Islet of Langerhans (tissue), 1 donor: ENCODE data around the gene FDXR.

ENCODE experiments used
- FAIRE-seq: peaks from one replicate; lab custom pipeline; 2011; peaks lifted over from hg19 to GRCh38; lab: Jason Lieb, UNC

FDXR gene

GRCh38 chr17:74833501-74834377 lies 39.1 kb downstream of the FDXR start:
- no peak for FAIRE-seq

GRCh38 chr17:74832421-74832820 lies 40.4 kb downstream of the FDXR start:
- no peak for FAIRE-seq

DNA sequence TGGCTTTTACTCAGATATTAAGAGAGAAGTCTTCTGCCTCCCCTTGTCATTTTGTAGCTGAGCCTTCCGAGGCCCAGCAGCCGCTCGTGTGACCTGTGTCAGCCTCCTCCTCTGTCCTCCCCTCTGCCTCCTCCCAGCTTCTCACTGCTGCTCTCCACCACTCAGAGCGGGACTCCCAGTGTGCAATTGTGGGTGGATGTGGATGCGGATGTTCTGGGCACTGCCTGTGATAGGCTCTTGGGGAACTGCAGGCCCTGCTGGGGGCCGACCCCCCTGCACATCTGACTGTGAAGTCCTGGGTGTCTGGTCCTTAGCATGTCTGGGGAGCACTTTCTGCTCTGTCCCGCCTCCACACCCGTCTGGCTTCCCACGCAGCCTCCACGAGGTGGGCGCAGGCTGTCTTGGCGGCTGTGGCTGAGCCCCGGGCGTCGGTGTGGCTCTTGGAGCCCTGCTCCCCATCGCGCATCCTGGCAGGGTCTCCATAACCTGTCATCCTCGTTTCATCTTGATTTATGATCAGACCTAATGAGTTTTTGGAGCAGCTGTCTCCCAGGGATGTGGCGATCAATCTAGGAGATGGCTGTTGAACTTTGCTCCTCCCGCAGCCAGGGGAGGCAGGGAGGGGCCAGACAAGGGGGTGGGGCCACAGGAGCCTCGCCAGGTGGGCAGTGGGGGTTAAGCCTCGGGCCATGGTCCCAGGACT lies 41.2 kb downstream of the FDXR start:
- FAIRE-seq, result no peak

DNA sequence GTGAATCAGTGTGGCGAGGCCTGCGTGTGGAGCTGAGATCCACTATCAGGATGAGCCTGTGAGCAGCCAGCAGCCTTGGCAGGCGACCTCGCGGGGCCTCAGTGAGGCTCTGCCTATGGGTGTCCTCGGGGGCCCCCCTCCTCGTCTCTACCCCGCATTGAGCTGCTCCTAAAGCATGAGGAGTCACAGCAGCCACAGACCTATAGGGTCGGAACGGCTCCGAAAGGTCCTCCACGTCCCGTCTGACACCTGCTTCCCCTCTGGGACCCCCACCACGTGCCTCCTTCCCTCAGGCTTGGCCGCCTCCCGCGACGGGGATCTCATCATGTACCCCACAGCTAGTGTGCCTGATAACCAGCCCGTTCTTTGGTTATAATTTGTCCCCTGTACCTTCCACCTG lies 41.9 kb downstream of the FDXR start:
- no peak for FAIRE-seq

DNA sequence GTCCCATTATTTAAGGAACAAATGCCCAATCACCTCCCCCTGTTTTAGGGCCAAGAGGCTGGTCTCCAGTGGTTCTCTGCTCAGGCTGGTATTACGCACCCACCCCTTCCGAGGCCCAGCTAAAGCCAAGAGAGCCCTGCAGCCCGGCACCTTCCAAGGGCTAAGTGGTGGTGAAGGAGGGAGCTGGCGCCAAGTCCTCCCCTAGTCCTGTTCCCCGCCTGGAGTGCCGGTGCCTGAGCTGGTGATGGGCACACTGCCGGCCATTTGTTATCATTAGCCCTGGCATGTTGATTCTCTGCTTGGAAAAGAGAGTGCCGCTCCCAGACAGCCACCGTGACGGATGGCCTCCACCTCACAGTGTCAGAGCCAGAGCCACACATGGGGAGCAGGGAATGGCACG lies 45.0 kb downstream of the FDXR start:
- no peak for FAIRE-seq

DNA sequence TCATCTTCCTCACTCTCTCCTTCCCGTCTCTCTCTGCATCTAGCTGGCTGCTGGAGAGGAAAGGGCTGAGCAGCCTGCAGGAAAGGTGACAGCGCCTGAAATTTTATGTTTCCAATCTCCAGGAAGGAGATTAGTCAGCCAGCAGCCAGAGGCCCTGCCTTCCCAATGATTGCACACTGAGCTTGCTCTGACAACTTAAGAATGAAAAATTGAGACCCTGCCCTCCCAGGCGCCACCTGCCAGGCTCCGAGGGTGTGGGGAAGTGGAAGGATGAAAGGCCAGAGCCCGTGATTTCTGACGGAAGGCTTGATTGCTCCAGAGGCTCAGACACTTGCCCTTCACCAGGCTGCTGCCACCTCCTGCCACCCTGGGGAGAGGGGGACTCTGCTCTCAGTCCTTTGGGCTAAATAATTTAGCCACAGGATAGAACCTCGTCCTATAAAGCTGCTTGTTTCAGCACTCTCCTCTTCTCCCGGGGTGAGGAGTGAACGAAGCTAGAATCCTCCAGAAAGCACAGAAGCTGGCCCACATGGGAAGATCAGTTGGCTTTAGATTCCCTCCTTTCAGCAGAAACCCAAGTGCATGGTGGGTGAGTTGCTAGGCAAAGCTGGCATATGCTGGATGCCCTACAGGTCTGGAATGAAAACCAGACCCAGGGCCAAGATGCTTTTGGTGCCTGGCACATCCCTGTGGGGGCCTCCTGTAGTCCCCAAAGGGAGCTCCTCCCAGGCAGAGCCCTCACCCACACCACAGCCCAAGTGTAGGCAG lies 46.7 kb downstream of the FDXR start:
- no peak for FAIRE-seq

- FAIRE-seq, result no peak
Measured at GRCh38 chr17:74824961-74825627, 47.7 kb downstream of the FDXR start.

DNA sequence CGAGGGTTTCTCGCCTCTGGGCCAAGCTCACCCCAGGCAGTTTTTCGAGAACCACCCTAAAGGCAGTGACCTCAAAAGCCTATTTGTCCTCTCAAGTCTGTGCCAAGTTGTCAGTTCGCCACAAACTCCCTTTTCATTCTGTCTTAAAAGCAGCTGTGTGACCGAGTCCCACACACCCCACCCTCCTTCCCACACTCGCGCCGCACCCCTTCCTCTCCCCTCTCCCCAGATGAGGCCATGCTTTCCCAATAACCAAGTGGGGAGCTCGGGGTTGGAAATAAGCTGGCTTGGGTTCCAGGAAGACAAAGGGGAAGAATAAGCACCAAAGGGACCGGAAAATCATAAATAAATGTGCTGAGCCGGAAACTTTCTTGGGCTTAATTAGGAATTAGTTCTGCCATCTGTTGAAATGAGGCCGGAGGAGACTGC lies 49.8 kb downstream of the FDXR start:
- FAIRE-seq, result no peak

GRCh38 chr17:74822335-74822938 lies 50.4 kb downstream of the FDXR start:
- no peak for FAIRE-seq

DNA sequence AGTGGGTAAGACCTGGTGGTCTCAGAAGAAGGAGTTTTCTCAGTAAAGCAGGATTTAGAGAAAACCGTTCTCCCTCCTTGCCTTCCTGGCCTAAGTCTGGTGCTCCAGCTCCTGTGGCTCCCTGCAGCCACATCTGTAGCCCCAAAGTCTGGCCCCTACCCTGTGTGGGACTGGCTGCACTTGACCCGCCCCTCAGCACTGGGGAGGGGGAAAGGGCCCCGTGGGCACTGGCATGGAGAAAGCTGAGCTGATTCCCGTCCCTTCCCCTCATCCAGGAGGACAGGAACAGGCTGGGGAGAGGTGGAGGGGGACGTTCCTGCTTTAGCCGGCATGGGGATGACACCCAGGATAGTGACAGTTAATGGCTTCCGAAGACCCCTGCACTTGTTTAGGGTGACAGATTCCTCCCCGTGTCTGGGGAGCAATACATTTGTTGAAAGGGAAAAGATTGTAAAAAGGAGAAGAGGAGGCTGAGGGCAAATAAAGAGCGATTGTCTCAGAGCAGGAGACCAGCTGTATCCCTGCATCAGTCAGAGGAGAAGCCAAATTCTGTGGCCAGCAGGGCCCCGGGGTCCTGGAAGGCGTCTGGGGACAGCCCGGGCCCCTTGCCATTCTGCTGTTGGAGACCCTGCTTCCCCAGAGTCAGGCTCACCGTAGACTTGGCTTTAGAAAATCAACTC lies 51.0 kb downstream of the FDXR start:
- no peak for FAIRE-seq

DNA sequence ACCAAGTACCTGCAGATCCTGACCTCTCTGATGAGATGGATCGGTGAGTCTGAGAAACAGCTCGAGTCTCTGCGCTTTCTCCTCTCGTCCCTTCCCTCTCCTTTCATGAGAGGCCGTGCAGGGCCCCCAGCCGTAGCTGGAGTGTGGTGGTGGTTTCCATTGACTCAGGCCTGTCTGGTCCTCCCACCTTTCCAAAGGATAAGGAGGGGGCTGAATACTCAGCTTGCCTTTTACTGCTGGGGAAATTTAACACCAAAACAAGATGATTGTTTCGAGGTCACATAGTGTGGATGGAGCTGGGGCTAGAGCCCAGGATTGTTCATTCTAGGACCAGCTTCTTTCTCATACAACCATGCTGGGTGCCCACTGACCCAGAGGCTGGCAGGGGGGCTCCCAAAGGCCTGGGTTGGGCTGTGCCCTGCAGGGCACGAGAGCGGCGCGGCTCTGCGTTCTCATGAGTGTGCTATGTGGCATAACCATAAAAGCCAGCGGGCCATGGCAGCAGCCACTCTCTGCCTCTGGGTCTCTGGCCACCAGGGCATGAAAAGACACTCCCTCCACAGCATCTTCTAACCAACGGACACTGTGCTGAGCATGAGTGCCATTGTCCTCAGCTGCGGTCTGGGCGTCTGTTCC lies 52.9 kb downstream of the FDXR start:
- no peak for FAIRE-seq

- no peak for FAIRE-seq
Measured at GRCh38 chr17:74818291-74818938, 54.4 kb downstream of the FDXR start.

GRCh38 chr17:74816905-74817620 lies 55.7 kb downstream of the FDXR start:
- no peak for FAIRE-seq

DNA sequence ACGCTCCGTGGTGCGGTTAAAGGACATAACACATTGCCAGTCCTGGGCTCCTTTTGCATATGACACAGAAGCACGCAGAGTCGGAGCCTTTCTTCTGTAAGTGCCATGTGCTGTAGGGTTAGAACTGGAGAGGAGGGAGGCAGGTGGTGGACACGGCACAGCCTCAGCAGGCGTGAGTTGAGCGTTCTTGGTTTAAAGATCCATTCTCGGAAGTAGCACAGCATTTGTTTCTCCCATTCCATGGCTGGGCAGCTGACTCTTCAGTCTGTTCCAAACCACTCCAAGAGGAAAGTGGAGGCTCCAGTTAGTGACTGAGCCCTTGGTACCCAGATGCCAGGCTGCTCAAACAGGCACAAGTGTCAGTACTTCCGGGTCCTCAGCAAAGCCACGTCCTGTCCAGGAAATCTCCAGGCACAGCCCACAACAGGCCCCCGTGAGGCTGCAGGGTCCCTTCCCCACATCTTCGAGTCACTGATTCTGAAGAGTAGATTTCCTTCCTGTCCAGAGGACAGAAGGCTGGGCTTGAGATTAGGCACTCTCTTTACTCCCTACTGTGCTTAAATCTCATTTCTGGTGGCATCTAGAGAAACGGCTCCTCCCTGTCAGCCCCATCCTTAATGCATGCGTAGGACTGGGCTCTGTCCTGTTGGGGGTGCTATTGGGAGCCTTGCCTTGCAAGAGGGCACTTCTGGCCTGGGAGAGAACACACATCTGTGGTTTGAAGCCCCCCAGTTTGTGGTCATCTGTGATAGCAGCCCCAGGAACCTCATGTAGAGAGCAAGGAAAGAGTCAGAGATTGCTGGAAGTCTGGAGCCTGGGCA lies 57.0 kb downstream of the FDXR start:
- no peak for FAIRE-seq

GRCh38 chr17:74815067-74815466 lies 57.7 kb downstream of the FDXR start:
- FAIRE-seq, result no peak

DNA sequence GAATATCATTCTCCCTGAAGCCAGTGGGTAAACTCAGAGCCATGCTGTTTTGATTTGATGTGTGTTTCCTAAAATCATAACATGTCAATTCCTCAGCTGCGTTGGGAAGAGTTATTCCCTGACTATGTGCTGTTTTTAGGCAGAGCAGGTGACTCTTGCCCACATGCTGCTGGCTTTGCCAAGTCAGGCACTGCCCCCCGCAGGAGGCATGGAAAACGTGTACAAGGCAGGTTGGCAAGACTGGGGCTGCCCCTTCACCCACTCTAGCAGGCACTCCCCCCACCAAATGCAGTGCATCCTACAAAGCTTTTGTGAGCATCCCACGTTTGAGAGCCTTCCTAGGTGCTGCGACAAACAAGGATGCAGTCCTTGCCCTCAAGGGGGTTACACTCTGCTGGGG lies 58.3 kb downstream of the FDXR start:
- FAIRE-seq, result no peak
